Upper lobe of left lung (tissue), 4 donors: ENCODE data around the gene MTX2.

Experiments used
- EP300 ChIP-seq, 4 donors: sonication (generic); formaldehyde crosslinking; IDR thresholded peaks; one replicate each; pipeline ENCODE4 v1.5.1; 2017; ENCODE audit warnings: antibody characterized with exemption in 4 of 4, control low read depth in 2 of 4
- POLR2A ChIP-seq, 4 donors: fragments of 450-650 bp; IDR thresholded peaks; one replicate each; pipeline ENCODE4 v1.5.1; 2016 to 2017; ENCODE audit warnings: antibody characterized with exemption in 4 of 4, mild to moderate bottlenecking in 2 of 4
- POLR2AphosphoS5 ChIP-seq, 2 donors: sonication (generic); formaldehyde crosslinking; IDR thresholded peaks; one replicate each; pipeline ENCODE4 v1.5.1; 2017; ENCODE audit warnings: antibody characterized with exemption in 2 of 2
- TF ChIP-seq, protein P1 (sequence below), 6 experiments: fragments of 450-650 bp in 4 of 6; fragments of 200-600 bp in 2 of 6; sonication (generic) in 2 of 6; IDR thresholded peaks; one replicate each; pipeline ENCODE4 v1.5.1; 2016 to 2019; ENCODE audit warnings: antibody characterized with exemption in 6 of 6

DNA sequence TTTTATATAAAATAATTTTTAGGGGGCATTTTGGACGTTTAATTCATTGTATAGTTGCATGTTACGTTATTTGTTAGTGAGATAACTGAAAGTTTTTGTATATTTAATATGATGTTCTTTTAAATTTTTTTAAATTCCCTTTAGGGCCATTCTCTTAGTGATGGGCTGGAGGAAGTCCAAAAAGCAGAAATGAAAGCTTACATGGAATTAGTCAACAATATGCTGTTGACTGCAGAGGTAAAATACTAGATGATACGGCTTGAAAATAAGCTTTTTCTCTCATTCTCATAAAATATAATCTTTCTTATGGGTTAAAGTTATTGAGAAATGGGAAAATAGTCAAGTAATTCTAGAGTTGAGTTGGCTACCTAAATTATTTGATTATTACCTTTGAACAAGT, 58.9 kb downstream of the MTX2 start:
- TF ChIP-seq, protein P1, sequence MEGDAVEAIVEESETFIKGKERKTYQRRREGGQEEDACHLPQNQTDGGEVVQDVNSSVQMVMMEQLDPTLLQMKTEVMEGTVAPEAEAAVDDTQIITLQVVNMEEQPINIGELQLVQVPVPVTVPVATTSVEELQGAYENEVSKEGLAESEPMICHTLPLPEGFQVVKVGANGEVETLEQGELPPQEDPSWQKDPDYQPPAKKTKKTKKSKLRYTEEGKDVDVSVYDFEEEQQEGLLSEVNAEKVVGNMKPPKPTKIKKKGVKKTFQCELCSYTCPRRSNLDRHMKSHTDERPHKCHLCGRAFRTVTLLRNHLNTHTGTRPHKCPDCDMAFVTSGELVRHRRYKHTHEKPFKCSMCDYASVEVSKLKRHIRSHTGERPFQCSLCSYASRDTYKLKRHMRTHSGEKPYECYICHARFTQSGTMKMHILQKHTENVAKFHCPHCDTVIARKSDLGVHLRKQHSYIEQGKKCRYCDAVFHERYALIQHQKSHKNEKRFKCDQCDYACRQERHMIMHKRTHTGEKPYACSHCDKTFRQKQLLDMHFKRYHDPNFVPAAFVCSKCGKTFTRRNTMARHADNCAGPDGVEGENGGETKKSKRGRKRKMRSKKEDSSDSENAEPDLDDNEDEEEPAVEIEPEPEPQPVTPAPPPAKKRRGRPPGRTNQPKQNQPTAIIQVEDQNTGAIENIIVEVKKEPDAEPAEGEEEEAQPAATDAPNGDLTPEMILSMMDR (IDR thresholded peaks at IDR 0.05): no peak
- no peak for TF ChIP-seq POLR2AphosphoS5 (IDR thresholded peaks at IDR 0.05)
- no peak for TF ChIP-seq POLR2A (IDR thresholded peaks at IDR 0.05)
- no peak for TF ChIP-seq EP300 (IDR thresholded peaks at IDR 0.05)
